Measurements from ENCODE around the gene NKAIN4. TPM values are rescaled to one million over a fixed set of nuclear protein-coding genes. Genes with fewer than 3 reads are reported as not detected.

NKAIN4 gene
- total RNA-seq, 3 donors from 2014 or later = not detected

DNA sequence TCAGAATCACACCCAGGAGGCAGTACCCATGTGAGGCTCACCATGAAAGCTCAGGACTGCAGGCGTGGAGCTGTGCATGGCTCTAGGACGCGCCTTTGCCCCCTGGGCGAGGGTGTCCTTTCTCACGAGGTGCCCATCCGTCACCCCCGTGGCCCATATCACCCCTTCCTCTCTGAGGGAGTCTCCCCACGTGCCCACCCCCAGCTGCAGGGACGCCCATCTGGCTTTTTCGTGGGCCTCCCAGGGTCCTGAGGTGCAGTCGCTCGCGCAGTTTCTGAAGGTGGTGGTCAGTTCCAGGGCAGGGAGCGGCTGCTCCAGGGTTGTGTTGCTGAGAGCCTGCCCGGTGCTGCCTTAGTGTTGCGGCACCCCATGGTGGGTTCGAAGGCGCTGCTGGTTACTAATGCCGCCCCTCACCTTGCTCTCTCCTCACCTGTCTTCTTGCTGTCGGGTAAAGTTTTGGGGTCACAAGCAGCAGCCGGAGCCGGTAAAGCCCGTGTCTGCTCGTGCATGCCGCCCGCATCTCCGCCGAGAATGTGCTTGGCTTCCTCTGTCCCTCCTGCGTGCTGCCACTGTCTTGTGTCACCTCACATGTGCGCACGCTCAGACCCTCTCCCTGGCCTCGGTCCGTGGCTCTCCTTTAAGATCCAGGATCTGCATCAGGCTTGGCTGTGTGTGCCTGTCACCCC, 29.3 kb upstream of the NKAIN4 start:
- peak overlapping the region; percentile 66 for H3K4me3 Mint-ChIP-seq
- peaks cover 4% of the 10 kb centered on the region for H3K4me1 Mint-ChIP-seq (ENCODE audit: low read depth)
- peaks cover 10% of the 10 kb centered on the region for H3K36me3 Mint-ChIP-seq (ENCODE audit: insufficient read depth)
- DNase-seq = no peak
- ATAC-seq = peak in 1 of 2 donors; percentile 6
- no peaks in the 10 kb centered on the region for H3K27me3 Mint-ChIP-seq (ENCODE audit: low read depth)
- H3K9me3 Mint-ChIP-seq = no peaks in the 10 kb centered on the region

DNA sequence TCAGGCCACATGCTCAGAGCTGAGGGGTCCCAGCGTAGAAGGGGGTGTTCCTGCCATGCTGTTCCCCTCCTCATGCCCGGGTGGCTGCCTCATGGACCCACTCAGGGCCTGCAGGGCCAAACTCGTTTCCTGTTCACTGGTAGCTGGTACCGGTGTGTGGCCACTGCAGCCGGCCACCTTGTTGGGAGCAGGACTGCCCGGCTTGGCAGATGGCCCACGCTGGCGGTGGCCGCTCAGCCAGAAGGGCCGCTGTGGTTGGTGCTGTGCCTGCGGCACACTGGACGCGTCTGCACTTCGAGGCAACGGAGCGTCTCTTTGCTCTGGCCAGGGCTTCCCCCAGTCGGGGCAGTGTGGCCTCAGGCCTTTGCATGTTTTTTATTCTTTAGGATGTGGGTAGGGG, 28.7 kb upstream of the NKAIN4 start:
- H3K36me3 Mint-ChIP-seq (ENCODE audit: insufficient read depth) = peaks cover 10% of the 10 kb centered on the region
- H3K4me3 Mint-ChIP-seq = no peak overlapping the region
- H3K4me1 Mint-ChIP-seq (ENCODE audit: low read depth) = peaks cover 4% of the 10 kb centered on the region
- no peaks in the 10 kb centered on the region for H3K9me3 Mint-ChIP-seq
- H3K27me3 Mint-ChIP-seq (ENCODE audit: low read depth) = no peaks in the 10 kb centered on the region
- no peak for DNase-seq
- ATAC-seq = no peak

DNA sequence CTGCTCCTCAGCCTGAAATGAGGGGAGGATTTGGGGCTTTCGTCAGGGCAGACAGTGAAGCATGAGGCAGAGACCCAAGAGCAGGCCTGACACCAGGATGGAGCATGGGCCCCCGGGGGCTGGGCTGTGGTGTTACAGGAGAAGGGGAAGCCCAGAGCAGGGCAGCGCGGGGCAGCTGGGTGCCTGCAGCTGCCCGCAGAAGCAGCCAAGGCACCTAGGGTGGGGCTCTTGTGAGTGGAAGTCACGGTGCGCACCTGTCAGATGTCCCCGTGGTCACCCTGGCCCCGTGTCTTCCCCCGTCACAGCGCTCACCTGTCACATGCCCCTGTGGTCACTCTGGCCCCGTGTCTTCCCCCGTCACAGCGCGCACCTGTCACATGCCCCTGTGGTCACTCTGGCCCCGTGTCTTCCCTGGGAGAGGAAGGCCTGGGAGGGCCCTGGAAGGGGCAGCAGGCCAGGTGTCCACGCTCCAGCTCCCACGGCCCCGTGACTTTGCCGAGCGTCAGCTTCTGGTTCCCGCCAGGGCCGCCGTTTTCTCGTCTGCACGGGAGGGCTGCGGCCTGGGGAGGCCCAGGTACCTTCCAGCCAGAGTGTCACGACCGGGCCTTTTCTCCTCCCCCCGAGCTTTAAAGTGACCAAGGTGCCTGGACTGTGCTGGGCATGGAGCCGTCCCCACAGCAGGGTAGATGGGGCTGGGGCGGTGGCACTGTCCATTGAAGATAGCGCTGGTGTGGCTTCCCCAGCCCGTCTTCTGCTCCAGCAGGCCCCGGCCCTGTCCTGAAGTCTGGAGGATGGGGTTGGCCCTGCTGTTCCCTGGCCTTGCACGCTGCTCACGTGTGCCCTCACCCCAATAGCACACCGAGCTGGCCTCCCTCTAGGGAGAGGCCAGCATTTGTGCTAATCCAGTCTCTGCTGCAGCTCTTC, 27.7 kb upstream of the NKAIN4 start:
- Mint-ChIP-seq H3K27me3 (ENCODE audit: low read depth) (no peaks in the 10 kb centered on the region), H3K36me3 (ENCODE audit: insufficient read depth) (peaks cover 9% of the 10 kb centered on the region), H3K9me3 (no peaks in the 10 kb centered on the region), H3K4me3 (no peak overlapping the region), H3K4me1 (ENCODE audit: low read depth) (peaks cover 4% of the 10 kb centered on the region)
- DNase-seq (no peak), ATAC-seq (no peak)

DNA sequence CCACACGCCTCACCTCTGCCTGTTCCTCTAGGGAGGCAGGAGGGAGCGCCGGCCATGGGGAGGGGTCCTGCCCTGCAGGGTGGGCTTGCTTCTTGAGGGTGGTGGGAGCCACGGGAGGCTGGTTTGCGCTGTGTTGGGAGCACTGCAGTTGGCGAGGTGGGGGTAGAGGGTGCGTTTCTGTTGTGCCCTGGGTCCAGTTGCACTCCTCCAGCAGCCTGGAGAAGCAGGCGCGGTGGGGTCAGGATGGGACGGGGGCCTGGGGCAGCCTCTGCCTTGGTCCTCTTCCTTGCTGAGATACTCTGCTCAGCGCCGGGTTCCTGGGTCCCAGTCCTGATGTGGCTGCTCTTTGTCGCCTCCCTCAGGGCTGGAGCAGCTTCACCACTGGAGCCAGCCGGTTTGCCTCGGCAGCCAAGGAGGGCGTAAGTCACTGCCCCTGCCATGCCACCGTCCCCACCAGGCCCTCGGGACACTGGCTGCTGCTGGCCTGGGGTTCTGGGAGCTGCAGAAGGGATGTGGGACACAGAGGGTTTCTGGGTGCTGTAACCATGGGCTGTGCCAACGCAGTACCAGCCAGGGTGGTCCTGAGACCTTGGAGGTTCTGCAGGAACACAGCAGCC, 26.8 kb upstream of the NKAIN4 start:
- H3K4me1 Mint-ChIP-seq (ENCODE audit: low read depth) = peaks cover 7% of the 10 kb centered on the region
- no peaks in the 10 kb centered on the region for H3K27me3 Mint-ChIP-seq (ENCODE audit: low read depth)
- DNase-seq (no peak), ATAC-seq (no peak)
- H3K36me3 Mint-ChIP-seq (ENCODE audit: insufficient read depth) = peaks cover 8% of the 10 kb centered on the region
- H3K4me3 Mint-ChIP-seq = no peak overlapping the region
- no peaks in the 10 kb centered on the region for H3K9me3 Mint-ChIP-seq

DNA sequence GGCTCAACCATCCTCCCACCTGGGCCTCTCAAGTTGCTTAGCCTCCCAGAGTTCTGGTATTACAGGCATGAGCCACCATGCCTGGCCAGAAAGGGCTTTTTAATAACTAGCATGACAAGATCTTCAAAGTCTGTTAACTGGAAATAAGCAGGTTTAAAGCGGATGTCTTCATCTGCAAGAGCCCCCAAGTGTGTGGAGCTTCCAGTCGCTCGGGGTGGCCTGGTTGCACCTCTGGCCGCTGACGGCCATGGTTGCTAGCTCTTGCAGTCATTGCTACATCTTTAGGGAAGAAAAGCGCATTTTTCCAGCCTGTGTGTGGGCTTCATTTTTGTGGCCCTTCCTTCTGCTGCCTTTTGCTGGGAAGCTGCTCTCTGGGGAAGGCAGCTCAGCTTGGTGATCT, 26.1 kb upstream of the NKAIN4 start:
- DNase-seq (no peak), ATAC-seq (no peak)
- H3K27me3 Mint-ChIP-seq (ENCODE audit: low read depth) = no peaks in the 10 kb centered on the region
- no peak overlapping the region for H3K4me3 Mint-ChIP-seq
- H3K4me1 Mint-ChIP-seq (ENCODE audit: low read depth) = peaks cover 8% of the 10 kb centered on the region
- H3K9me3 Mint-ChIP-seq = no peaks in the 10 kb centered on the region
- H3K36me3 Mint-ChIP-seq (ENCODE audit: insufficient read depth) = peaks cover 8% of the 10 kb centered on the region

DNA sequence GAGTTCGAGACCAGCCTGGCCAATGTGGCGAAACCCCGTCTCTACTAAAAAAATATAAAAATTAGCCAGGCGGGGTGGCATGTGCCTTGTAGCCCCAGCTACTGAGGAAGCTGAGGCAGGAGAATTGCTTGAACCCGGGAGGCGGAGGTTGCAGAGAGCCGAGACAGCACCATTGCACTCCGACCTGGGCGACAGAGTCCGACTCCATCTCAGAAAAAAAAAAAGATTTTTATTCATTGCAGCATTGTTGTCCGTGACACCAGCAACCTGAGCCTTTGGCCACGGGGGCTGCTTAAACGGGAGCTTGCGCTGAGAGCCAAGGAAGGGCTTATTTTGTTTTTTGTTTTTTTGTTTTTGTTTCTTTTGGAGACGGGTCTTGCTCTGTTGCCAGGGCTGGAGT, 25.7 kb upstream of the NKAIN4 start:
- ATAC-seq = no peak
- H3K9me3 Mint-ChIP-seq = no peaks in the 10 kb centered on the region
- H3K36me3 Mint-ChIP-seq (ENCODE audit: insufficient read depth) = peaks cover 8% of the 10 kb centered on the region
- H3K4me3 Mint-ChIP-seq = no peak overlapping the region
- H3K4me1 Mint-ChIP-seq (ENCODE audit: low read depth) = peaks cover 13% of the 10 kb centered on the region
- DNase-seq = no peak
- H3K27me3 Mint-ChIP-seq (ENCODE audit: low read depth) = no peaks in the 10 kb centered on the region

DNA sequence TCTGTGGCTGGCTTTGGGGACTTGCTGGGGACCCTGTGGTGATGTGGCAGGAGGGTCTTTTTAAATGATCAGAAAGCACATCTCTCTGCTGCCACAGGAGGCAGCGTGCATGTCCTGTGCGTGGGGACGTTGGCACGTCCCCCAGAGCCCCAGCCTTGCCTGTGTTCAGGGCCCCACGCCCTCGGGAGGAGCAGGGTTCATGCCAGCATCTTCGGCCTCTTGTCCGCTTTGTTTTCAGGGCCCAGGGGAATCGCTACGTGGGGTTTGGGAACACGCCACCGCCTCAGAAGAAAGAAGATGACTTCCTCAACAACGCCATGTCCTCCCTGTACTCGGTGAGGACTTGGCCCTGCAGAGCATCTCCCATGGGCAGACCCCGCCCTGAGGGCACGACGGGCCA, 24.4 kb upstream of the NKAIN4 start:
- no peak for ATAC-seq
- H3K27me3 Mint-ChIP-seq (ENCODE audit: low read depth) = no peaks in the 10 kb centered on the region
- no peak overlapping the region for H3K4me3 Mint-ChIP-seq
- H3K9me3 Mint-ChIP-seq = no peaks in the 10 kb centered on the region
- peaks cover 6% of the 10 kb centered on the region for H3K36me3 Mint-ChIP-seq (ENCODE audit: insufficient read depth)
- DNase-seq = no peak
- peaks cover 20% of the 10 kb centered on the region for H3K4me1 Mint-ChIP-seq (ENCODE audit: low read depth)

DNA sequence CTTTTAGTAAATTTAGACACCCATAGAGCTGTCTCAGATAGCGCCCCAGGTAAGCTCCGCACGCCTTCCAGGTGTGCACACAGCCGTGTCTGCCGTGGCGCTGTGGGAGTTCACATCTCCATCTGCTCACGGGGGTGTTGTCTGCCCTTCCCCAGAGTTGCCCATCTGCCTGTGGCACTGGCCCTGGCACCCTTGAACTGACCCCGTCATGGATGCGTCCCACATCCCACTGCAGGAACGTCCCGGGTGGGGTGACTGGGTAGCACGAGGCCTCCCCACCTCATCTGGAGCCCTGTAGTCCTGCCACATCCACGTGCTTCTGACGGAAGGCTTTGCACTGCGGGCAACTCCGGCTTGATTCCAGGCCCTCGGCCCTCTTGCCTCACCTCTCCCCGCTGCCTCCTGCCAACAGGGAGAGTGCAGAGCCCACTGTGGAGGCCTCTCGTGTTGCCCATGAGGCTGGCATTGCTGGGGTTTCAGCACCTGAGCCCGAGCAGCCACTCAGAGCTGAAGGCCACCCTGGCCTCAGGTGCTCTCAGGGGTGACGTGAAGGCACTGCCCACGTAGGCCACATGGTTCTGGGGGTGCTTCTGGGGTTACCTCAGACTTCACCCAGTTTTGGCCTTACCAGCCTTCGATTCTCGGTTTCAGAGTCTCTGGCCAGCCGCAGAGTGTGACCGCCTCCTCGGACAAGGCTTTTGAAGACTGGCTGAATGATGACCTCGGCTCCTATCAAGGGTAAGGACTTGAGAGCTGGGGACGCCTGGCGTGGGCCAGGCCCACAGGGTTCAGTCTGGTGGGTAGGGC, 23.4 kb upstream of the NKAIN4 start:
- no peaks in the 10 kb centered on the region for H3K9me3 Mint-ChIP-seq
- peaks cover 5% of the 10 kb centered on the region for H3K36me3 Mint-ChIP-seq (ENCODE audit: insufficient read depth)
- peaks cover 22% of the 10 kb centered on the region for H3K4me1 Mint-ChIP-seq (ENCODE audit: low read depth)
- ATAC-seq (no peak), DNase-seq (no peak)
- H3K27me3 Mint-ChIP-seq (ENCODE audit: low read depth) = no peaks in the 10 kb centered on the region
- H3K4me3 Mint-ChIP-seq = no peak overlapping the region

DNA sequence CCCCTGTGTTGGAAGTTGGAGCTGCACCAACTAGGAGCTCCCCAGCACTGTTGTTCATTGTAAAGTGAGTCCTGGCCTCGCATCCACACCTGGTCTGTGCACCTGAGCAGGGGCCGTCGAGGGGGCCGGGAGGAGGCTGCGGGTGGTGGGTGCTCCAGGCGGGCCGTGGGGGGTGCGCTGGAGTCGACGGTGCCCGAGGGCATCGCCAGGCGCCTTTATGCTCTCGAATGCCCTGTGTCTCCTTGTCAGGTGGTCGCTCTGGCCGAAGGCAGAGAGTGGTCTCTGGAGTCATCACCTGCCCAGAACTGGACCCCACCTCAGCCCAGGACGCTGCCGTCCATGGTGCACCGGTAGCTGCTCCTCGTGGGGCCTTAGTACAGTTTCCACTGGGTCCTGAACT, 22.7 kb upstream of the NKAIN4 start:
- Mint-ChIP-seq H3K4me3 (no peak overlapping the region), H3K4me1 (ENCODE audit: low read depth) (peaks cover 22% of the 10 kb centered on the region), H3K27me3 (ENCODE audit: low read depth) (no peaks in the 10 kb centered on the region), H3K9me3 (no peaks in the 10 kb centered on the region), H3K36me3 (ENCODE audit: insufficient read depth) (peaks cover 5% of the 10 kb centered on the region)
- DNase-seq = no peak
- ATAC-seq = no peak

DNA sequence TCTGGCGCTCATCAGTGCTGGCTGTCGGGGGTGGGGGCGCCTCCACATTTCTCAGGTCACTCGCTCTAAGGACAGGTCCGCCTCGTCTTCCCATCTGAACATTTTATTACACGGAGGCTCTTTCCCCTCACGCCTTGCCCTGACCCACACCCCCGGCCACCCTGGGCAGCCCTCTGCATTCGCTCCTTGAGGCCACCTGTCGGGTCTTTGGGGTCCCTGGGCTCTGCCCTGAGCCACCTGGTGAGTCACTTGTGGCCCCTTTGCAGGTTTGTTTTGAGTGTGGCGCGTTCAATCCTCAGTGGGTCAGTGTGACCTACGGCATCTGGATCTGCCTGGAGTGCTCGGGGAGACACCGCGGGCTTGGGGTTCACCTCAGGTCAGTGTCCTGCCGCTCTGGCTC, 21.6 kb upstream of the NKAIN4 start:
- Mint-ChIP-seq H3K4me3 (no peak overlapping the region), H3K27me3 (ENCODE audit: low read depth) (no peaks in the 10 kb centered on the region), H3K4me1 (ENCODE audit: low read depth) (peaks cover 26% of the 10 kb centered on the region), H3K9me3 (no peaks in the 10 kb centered on the region), H3K36me3 (ENCODE audit: insufficient read depth) (peaks cover 5% of the 10 kb centered on the region)
- ATAC-seq (no peak), DNase-seq (no peak)

DNA sequence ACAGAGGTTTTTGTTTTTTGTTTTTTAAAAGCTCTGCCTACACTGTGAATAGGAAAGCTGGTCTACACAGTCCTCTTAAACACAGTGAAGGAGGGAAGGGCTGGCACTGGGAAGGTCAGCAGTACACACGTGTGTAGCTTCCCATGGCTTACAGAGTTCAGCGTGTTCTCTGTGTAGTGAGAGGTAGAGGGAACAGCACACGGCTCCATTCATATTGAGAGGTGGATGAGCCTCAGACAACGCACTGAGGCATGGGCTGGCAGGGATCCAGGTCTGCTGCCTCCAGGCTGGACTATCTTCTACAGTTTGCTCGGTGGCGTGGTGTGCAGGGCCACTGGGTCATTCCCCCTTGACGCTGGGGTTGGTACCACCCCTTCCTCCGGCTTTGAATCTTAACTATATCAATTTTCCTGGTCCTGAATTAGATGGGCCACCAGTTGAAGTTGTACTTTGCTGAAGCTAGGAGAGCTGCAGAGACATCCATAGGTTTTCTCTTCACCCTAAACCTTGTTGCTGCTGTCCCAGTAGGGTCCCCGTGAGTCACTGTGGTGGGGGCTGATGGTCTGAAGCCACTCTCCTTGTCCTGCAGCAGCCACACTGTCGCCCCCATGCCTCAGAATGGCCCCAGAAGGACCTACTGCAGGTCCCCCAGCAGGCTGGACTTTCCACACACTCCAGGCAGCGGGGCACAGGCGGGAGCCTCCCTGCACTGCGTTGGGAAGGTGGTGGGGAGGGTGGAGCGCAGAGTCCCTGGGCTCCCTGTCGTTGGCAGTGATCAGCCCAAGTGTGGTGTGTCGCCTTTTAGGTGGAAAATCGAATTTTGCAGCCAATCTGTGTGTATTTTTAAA, 20.3 kb upstream of the NKAIN4 start:
- DNase-seq = no peak
- no peak for ATAC-seq
- no peaks in the 10 kb centered on the region for H3K27me3 Mint-ChIP-seq (ENCODE audit: low read depth)
- H3K9me3 Mint-ChIP-seq = no peaks in the 10 kb centered on the region
- H3K4me1 Mint-ChIP-seq (ENCODE audit: low read depth) = peaks cover 26% of the 10 kb centered on the region
- no peaks in the 10 kb centered on the region for H3K36me3 Mint-ChIP-seq (ENCODE audit: insufficient read depth)
- peak overlapping the region; percentile 64 for H3K4me3 Mint-ChIP-seq

DNA sequence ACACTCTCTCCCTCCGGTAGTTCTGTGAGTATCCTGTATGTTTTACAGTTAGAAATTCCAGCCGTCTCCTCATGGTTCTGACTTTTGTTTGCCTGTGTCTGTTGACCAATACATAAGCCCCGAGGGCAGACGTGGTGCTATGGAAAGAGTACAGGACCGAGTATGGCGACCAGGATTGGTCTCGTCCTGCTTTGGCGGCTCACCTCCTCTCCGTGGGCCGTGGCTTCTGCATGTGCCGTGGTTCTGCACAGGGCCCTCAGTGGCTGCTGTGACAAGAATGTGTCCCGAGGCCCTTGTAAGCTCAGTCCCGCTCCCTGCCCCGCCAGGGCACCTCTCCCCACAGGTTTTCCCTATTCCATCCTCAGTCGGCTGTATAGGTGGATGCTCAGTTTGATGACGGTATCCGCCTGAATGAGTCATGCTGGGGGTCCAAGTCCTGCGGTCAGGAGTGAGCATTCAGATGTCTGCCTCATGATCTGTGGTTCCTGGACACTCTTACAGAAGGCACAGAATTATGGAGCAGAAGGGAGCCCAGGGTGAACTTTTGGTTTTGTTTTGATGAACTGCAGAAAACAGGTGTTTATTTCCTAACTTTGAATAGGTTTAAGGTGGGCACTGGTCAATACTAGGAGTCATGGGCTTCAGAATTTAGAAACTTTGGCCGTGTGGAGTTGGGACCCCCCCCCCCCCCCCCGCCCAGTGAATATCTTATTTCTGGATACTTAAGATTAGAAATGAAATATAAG, 19.5 kb upstream of the NKAIN4 start:
- Mint-ChIP-seq H3K4me3 (peak overlapping the region; percentile 89), H3K4me1 (ENCODE audit: low read depth) (peaks cover 26% of the 10 kb centered on the region), H3K27me3 (ENCODE audit: low read depth) (no peaks in the 10 kb centered on the region), H3K9me3 (no peaks in the 10 kb centered on the region), H3K36me3 (ENCODE audit: insufficient read depth) (no peaks in the 10 kb centered on the region)
- ATAC-seq = no peak
- no peak for DNase-seq

DNA sequence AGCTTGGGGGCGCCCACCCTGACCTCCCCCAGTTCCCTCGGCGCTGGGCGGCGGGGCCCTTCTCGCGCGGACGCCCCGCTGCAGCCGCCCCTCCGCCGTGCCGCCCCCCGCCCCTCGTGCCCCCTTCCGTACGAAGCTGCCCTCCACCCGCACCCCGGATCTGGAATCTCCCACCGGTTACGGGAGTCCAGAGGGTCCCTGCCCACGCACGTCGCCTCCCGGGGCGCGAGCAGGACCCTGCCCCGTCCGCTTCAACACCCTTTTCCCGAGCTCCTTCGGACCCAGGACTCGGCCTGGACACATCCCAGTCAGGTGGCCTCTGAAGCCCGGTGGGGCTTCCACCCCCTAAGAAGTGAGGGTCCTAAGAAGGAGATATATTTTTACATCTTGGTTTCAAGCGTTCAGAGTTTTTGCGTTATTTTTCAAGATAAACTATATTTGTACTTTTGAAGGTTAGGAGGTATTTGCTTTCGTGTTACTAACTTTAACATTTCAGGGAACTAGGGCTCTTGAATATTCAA, 18.9 kb upstream of the NKAIN4 start:
- Mint-ChIP-seq H3K27me3 (ENCODE audit: low read depth) (no peaks in the 10 kb centered on the region), H3K4me3 (peak overlapping the region; percentile 89), H3K36me3 (ENCODE audit: insufficient read depth) (no peaks in the 10 kb centered on the region), H3K4me1 (ENCODE audit: low read depth) (peaks cover 26% of the 10 kb centered on the region), H3K9me3 (no peaks in the 10 kb centered on the region)
- DNase-seq (no peak), ATAC-seq (no peak)
